ENCODE data around the gene SP110. TPM values are rescaled to one million over a fixed set of nuclear protein-coding genes. Genes with fewer than 3 reads are reported as not detected.
A peak's percentile ranks its signal among the peaks of the same experiment; 100 is the strongest.

Gene SP110
- total RNA-seq, 1 experiment from 2014 or later, result 19.7 TPM

- DNase-seq (ENCODE audit: low read depth), result no peak
Observed at GRCh38 chr2:230170532-230170931, 49.3 kb downstream of the SP110 start.

DNA sequence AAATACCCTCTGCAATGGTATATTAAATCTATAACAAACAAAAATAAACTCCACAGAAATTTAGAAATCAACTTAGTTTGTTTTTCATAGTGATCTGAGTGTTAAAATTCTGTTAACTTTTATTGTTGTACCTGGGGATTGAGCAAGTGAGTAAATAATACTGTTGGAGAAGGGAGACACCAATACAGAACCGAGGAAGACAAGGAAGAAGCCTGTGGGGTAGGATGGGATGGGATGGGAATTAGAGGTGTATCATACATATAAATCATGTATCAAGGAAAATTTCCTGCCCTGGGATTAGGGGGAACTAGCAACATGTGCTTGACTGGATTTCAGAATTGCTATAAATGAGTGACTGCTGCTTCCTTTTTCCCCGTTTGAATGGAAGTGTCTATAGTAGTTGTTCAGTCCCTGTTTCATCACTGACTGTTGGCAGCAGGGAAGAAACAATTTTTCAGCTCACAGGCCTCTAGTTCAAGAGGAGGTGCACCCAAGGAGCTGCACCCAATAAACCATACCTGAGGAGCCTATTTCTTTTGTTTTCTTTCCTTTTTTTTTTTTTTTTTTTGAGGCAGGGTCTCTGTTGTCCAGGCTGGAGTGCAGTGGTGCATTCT lies 53.1 kb downstream of the SP110 start:
- DNase-seq (ENCODE audit: low read depth), result no peak

DNA sequence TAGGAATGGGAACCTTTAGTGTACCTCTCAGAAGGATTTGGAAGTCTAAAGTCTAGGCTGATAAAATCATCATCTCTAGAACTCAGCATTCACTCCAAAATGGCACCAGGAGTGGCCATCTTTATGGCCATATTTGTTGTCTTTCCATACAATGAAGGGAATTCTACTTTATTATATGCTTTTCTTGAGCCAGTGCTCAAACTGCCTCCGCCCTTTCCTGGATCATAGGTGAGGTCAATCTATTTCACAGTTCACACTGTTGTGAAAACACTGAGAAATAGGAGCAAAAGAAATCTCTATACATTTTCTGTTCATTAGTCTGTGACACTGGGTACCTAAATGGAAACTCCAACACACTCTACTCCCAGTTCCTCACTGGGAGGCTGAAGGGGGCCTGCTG lies 55.6 kb downstream of the SP110 start:
- no peak for DNase-seq (ENCODE audit: low read depth)

GRCh38 chr2:230162981-230163380 lies 56.8 kb downstream of the SP110 start:
- peak; percentile 36 for DNase-seq (ENCODE audit: low read depth)

GRCh38 chr2:230161184-230161583 lies 58.6 kb downstream of the SP110 start:
- peak; percentile 81 for DNase-seq (ENCODE audit: low read depth)

DNA sequence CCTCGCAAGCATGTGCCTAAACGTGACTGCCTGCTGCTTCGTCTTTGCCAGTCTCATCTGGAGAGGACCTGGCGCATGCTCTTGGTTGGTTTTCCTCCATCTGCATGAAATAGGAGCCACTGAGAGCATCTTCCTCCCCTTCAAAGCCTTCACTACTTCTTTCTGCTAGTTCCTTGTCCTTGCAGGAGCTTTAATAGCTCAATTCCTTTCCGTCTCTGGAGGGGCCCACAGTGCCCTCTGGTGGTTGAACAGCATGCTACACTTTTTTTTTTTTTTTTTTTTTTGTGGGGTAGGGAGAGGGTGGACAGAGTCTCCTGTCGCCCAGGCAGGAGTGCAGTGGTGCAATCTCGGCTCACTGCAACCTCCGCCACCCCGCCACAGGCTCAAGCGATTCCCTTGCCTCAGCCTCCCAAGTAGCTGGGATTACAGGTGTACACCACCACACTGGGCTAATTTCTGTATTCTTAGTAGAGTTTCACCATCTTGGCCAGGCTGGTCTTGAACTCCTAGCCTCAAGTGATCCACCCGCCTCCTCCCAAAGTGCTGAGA lies 59.6 kb downstream of the SP110 start:
- DNase-seq (ENCODE audit: low read depth), result peak; percentile 52

GRCh38 chr2:230158468-230158867 lies 61.3 kb downstream of the SP110 start:
- DNase-seq (ENCODE audit: low read depth), result no peak

DNA sequence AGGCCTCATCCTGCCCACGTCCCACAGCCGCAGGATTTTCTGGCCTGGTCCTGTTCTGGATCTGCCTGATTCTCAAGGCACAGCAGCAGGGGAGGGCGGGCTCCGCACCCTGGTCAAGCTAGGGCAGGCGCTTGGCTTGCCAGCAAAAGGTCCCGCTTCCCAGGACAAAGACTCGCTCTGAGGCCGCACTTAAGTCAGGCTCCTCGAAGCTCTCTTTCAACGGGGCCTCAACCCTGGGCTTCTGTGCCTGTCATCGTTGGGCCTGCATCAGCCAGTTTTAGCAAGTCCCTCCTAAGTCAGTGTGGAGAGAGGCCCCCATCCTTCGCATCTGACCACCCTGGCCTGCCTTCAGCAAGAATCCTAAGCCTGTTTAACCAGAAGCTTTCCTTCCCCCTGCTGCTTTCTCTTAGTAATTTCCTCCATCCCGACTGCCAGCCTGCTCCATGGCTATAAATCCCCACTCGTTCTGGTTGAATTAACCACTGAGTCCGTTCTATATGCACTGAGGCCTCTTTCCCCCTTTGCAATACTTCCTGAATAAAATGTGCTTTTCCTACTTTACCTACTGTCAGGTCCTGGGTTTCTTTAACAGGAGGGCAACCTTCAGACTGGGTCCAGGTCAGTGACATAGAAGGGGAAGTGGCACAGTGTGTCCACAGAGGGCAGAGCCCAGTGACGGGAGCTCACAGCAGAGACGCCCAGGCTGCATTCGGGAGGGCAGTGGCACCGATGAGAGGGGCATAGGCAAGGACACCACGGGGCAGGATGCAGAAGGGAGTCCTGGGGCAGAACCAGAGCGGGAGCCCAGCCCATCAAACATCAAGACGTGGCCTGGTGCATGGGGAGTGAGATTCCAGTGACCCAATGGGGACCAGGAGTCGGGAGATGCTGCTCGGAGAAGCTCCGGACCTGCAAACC lies 62.7 kb downstream of the SP110 start:
- DNase-seq (ENCODE audit: low read depth), result no peak

GRCh38 chr2:230155359-230155758 lies 64.4 kb downstream of the SP110 start:
- peak; percentile 11 for DNase-seq (ENCODE audit: low read depth)

DNA sequence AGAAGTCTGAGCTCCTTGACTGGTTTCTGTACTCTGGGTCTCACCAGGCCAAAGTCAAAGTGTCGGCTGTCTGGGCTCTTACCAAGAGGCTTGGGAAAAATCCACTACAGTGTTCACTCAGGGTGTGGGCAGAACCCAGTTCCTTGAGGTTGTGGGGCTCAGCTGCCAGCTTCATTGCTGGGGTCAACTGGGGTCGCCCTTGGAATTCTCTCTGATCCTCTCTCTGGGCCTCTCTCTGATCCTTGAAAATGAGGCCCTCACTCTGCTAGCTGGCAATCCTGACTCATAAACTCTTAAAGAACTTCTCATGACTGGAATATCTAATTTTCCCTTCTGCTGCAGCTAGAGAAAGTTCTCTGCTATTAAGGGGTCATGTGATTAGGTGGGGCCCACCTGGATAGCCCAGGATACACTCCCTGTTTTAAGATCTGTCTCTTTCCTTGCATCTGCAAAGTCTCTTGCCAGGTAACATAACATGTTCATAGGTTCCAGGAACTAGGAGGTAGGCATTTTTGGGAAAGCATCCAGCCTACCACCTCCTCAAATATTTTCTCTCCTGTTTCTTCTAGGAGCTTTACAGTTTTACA lies 66.3 kb downstream of the SP110 start:
- DNase-seq (ENCODE audit: low read depth), result no peak

- no peak for DNase-seq (ENCODE audit: low read depth)
Observed at GRCh38 chr2:230152334-230152733, 67.5 kb downstream of the SP110 start.

DNA sequence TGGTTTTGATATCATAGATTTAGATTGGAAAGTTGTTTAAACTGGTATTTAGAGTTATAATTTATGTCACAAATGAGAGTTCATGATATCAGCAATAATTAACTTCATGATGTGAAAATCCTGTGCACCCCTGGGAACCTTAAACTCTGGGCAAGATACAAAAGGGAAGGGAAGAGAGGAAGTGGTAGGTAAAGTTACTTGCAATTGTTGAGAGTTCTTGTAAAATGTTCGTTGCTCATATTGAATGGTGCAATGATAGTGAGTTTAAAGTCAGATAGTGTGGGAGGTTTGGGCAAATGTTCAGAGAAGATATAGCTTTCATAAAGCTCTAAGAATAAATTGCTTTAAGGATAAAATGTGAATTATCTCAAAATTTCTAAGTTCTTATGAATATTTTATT lies 75.4 kb downstream of the SP110 start:
- no peak for DNase-seq (ENCODE audit: low read depth)

- DNase-seq (ENCODE audit: low read depth), result no peak
Observed at GRCh38 chr2:230140667-230141066, 79.1 kb downstream of the SP110 start.

DNA sequence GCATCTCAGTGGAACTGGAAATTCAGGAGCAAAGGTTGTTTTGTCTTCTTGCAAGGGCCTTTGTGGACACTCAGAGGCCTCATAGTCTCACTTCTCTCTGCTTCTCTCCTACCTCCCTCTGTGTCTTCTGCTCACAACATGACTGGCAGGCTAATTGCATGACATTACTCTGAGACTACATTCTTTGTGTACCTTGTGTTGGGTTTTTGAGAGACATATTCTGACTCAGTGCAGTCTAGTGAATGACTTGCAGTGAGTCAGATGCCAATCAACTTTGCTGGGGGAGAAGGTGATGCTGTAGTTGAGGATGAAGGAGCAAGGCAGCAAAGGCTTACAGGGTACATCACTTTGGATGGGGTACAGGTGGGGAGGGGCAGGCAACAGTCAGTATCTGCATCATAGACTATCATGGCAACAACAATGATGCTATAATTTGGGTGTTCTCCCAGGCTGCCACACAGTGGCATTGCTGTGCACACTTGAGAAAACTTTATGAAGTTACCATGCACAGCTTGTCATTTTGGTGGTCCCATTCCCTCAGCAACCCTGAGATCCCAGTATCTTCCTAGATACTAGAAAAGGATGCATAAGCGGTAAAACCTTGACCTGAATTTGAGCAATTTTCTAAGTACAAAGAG lies 81.8 kb downstream of the SP110 start:
- peak; percentile 26 for DNase-seq (ENCODE audit: low read depth)

GRCh38 chr2:230135130-230135525 lies 84.7 kb downstream of the SP110 start:
- no peak for DNase-seq (ENCODE audit: low read depth)

- peak; percentile 70 for DNase-seq (ENCODE audit: low read depth)
Observed at GRCh38 chr2:230134496-230135129, 85.2 kb downstream of the SP110 start.

DNA sequence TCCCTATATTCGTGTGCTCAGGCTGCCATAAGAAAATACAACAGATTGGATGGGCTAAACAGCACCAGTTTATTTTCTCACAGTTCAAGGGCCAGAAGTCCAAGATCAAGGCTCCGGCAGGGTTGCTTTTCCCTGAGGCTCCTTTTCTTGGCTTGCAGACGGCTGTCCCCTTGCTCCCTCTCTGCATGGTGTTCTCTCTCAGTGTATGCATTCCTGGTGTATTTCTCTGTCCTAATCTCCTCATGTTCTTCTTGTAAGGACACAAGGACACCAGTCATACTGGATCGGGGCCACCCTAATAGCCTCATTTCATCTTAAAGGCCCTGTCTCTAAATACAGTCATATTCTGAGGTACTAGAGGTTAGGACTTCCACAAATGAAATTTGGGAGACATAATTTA lies 88.4 kb downstream of the SP110 start:
- DNase-seq (ENCODE audit: low read depth), result no peak

- DNase-seq (ENCODE audit: low read depth), result peak; percentile 93
Observed at GRCh38 chr2:230130668-230131364, 89.0 kb downstream of the SP110 start.

DNA sequence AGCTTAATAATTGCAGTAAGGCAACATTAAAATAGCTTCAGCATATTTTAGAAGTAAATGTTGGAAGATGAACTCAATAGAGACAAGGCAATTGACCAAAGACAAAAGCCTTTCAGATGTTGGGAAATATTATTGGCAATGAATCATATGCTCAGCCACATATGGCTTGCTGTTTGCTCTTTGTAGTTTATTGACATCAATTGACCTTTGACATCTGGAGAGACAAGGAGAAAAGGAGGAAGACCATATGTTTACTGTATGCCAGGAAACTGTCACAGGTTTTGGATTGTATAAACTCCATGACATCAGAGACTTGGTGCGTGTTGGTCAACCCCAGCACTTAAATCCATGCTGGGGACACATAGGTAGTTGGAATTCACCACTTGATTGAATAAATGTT lies 90.4 kb downstream of the SP110 start:
- peak; percentile 20 for DNase-seq (ENCODE audit: low read depth)

- peak; percentile 84 for DNase-seq (ENCODE audit: low read depth)
Observed at GRCh38 chr2:230128623-230129342, 91.0 kb downstream of the SP110 start.

Data from RPMI7951 (cell line).